K562 (cell line): ENCODE data around the gene RBM26. TPM values are rescaled to one million over a fixed set of nuclear protein-coding genes. Genes with fewer than 3 reads are reported as not detected.

Source experiments
- DMBX1 ChIP-seq: fragments of 250-450 bp; sonication (Bioruptor Pico); IDR thresholded peaks from 2 replicates; pipeline ENCODE4 v1.8.0; 2022; ENCODE audit warnings: inconsistent platforms, mild to moderate bottlenecking, moderate library complexity, borderline replicate concordance
- FOXP4 ChIP-seq: sonication (generic); formaldehyde crosslinking; IDR thresholded peaks from 2 replicates; pipeline ENCODE4 v1.8.0; 2022; ENCODE audit warnings: mild to moderate bottlenecking, missing genetic modification reagents, borderline replicate concordance
- HDAC8 ChIP-seq: fragments of 450-650 bp; IDR thresholded peaks from 2 replicates; pipeline ENCODE4 v1.6.1; 2016; ENCODE audit warnings: mild to moderate bottlenecking, missing genetic modification characterization, moderate library complexity, missing compliant biosample characterization
- HSF4 ChIP-seq: fragments of 250-450 bp; sonication (Bioruptor Pico); IDR thresholded peaks from 2 replicates; pipeline ENCODE4 v2.1.2; 2022; ENCODE audit warnings: mild to moderate bottlenecking, moderate library complexity, borderline replicate concordance
- MAFF ChIP-seq: IDR thresholded peaks from 2 replicates; pipeline ENCODE4 v1.6.1; 2012; ENCODE audit warnings: low read length, improper control_type of control experiment
- MITF ChIP-seq: IDR thresholded peaks from 2 replicates; pipeline ENCODE4 v1.6.1; 2014; ENCODE audit warnings: antibody characterized with exemption
- NCOR1 ChIP-seq: fragments of 450-650 bp; IDR thresholded peaks from 2 replicates; pipeline ENCODE4 v1.6.1; 2016; ENCODE audit warnings: mild to moderate bottlenecking, moderate library complexity
- SMARCC2 ChIP-seq: fragments of 450-650 bp; IDR thresholded peaks from 2 replicates; pipeline ENCODE4 v1.6.1; 2017; ENCODE audit warnings: antibody characterized with exemption, moderate library complexity, mild to moderate bottlenecking, low read depth
- STAT6 ChIP-seq: sonication (generic); formaldehyde crosslinking; IDR thresholded peaks from 2 replicates; pipeline ENCODE4 v1.8.1; 2023; ENCODE audit warnings: mild to moderate bottlenecking, missing genetic modification reagents
- ZBTB40 ChIP-seq, 2 experiments: fragments of 450-650 bp in 1 of 2; sonication (generic) in 1 of 2; formaldehyde crosslinking in 1 of 2; IDR thresholded peaks; 2 replicates each; pipeline versions ENCODE4 v1.7.1 to v1.9.0; 2016 to 2022; ENCODE audit warnings: inconsistent platforms in 1 of 2, mild to moderate bottlenecking in 1 of 2, missing genetic modification reagents in 1 of 2
- ZNF134 ChIP-seq: fragments of 250-450 bp; sonication (Bioruptor Pico); conservative IDR thresholded peaks from 2 replicates; pipeline ENCODE4 v1.4.0; 2020
- polyA plus RNA-seq, 8 experiments: library from polyadenylated mRNA; depleted of rRNA in 4 of 8; stranded (reverse) in 5 of 8; unstranded in 3 of 8; fragments of >200 nt; fragmentation: Nextera tagmentation in 2 of 8; fragmentation: Illumina TruSeq in 1 of 8; extraction: Ambion mirVana in 2 of 8; extraction: Trizol in 1 of 8; gene quantifications; 2 replicates each; pipeline versions ENCODE4 v1.2.1 to v1.2.3, GENCODE V29; 2011 to 2014; ENCODE audit warnings: inconsistent platforms in 1 of 8, missing spikeins in 1 of 8
- total RNA-seq, 7 experiments: library from RNA; depleted of rRNA in 6 of 7; stranded (reverse); fragments of >200 nt in 6 of 7; fragmentation: Illumina TruSeq in 2 of 7; extraction: Trizol in 2 of 7; gene quantifications; 2 replicates each; pipeline versions ENCODE4 v1.2.1 to v1.2.3, GENCODE V29; 2011 to 2021; ENCODE audit warnings: low replicate concordance in 1 of 7

Gene RBM26
- total and polyA plus RNA-seq, 9 of the 15 experiments (the other 6 are each of a cell fraction or from before 2014, with no cell fraction given): 10.0 to 42.4 (median 26.4) TPM

GRCh38 chr13:79271616-79272015 lies 134.4 kb downstream of the RBM26 start (continued):
- TF ChIP-seq STAT6 (CRISPR knock-in tag): no peak
- TF ChIP-seq MITF: no peak
- TF ChIP-seq SMARCC2: no peak
- TF ChIP-seq HDAC8 (tag): no peak
- TF ChIP-seq ZBTB40 (IDR thresholded peaks at IDR 0.05): no peak
- no peak for TF ChIP-seq ZBTB40 (CRISPR knock-in tag; IDR thresholded peaks at IDR 0.05)
- no peak for TF ChIP-seq HSF4 (CRISPR knock-in tag)
- TF ChIP-seq NCOR1: no peak
- TF ChIP-seq MAFF: no peak
- TF ChIP-seq DMBX1 (CRISPR knock-in tag): no peak
- no peak for TF ChIP-seq ZNF134 (CRISPR knock-in tag)
- TF ChIP-seq FOXP4 (CRISPR knock-in tag): no peak
- TF ChIP-seq, all 486 proteins: peak for 0
